DMS114 treated with DMSO at 0.1 percent for 48 hours (cell line): ENCODE measurements around the gene IVD.

Experiments
- DNase-seq: peaks from one replicate; lab custom pipeline; 2025; ENCODE audit not compliant: unreplicated experiment; lab: John Stamatoyannopoulos, UW

Gene IVD

GRCh38 chr15:40413036-40413435 lies 7.4 kb downstream of the IVD start:
- DNase-seq, result no peak

DNA sequence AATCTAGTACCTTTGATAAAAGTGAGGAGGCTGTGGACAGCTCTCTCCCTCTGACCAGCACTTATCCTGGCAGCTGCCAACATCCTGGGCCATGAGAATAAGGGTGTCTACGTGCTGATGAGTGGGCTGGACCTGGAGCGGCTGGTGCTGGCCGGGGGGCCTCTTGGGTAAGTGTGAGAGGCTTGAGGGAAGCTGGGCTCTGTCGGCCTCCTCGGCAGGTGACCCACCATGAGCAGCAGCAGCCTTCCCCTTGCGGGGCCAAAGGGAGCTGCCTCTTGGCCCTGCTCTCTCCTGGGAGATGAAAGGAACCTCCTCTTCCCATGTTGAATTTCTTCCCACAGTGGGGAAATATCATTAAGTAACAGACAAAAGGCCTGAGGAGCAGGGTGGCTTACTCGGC lies 9.2 kb downstream of the IVD start:
- no peak for DNase-seq

DNA sequence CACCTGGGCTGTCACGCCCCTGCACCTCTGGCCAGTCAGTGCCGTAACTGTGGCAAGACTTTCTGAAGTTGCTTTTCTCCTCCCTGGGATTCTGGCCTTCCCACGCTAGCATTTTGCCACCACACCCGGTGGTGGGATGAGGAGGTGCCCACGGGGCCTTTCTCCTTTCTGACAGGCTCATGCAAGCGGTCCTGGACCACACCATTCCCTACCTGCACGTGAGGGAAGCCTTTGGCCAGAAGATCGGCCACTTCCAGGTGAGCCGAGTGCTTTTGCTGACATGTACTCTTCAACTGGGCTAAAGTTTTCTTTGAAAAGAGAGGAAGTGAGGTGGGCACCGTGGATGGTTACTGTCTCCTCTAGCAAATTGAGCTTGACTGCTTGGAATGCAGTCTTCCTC lies 9.6 kb downstream of the IVD start:
- no peak for DNase-seq

- no peak for DNase-seq
Measured at GRCh38 chr15:40416056-40416455, 10.5 kb downstream of the IVD start.

DNA sequence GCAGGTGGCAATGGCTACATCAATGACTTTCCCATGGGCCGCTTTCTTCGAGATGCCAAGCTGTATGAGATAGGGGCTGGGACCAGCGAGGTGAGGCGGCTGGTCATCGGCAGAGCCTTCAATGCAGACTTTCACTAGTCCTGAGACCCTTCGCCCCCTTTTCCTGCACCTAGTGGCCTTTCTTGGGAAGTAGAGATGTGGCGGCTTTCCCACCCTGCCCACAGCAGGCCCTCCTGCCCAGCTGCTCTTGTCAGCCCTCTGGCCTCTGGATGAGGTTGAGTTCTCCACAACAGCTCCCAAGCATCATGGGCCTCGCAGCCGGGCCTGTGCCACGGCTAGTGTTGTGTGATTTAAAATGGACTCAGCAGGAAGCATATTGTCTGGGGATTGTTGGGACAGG lies 12.5 kb downstream of the IVD start:
- no peak for DNase-seq

DNA sequence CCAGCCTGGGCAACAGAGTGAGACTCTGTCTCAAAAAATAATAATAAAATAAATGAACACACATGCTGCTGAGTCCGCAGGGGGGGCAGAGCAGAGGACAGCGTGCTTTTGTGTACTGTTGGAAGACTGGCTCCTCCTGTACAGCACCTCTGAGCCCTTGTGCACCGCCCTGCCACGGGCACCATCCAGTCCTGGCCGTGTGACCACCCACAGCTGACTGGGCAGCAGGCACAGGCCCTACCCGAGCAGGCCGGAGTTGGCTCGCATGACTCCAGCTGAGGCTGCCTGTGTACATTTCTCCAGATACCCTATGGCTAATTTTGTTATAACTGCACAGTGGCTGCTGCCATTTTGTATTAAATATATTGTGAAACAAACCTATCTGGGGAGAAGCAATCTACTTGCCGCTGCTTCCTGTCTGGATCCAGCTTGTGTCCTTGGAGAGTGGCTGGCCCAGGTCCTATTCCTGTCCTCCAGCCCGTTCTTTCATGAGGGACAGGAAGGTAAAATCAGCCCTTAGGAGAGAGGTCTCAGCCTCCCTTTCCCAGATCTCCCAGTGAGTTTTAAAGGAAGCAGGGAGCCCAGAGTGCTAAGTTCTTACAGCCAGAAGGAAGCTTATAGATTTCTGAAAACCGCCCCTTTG lies 14.6 kb downstream of the IVD start:
- DNase-seq, result no peak

DNA sequence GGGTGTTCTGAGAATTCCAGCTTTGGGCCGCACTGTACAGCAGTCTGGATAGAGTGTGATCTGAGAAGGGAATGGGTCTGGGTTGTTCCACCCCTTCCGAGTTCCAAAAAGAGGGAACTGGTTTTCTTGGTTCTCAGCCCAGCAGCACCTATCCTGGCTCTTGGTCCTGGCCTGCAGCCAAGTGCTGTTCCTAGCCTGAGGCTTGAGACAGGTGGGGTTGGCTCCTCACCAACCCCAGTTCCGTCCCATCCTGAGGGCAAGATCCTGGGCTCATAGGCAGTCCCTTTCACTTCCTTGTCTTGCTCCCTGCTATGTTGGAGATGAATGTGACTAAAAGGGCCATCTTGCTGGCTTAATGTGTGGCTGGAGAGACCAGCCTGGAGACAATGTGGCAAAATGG lies 15.2 kb downstream of the IVD start:
- no peak for DNase-seq

DNA sequence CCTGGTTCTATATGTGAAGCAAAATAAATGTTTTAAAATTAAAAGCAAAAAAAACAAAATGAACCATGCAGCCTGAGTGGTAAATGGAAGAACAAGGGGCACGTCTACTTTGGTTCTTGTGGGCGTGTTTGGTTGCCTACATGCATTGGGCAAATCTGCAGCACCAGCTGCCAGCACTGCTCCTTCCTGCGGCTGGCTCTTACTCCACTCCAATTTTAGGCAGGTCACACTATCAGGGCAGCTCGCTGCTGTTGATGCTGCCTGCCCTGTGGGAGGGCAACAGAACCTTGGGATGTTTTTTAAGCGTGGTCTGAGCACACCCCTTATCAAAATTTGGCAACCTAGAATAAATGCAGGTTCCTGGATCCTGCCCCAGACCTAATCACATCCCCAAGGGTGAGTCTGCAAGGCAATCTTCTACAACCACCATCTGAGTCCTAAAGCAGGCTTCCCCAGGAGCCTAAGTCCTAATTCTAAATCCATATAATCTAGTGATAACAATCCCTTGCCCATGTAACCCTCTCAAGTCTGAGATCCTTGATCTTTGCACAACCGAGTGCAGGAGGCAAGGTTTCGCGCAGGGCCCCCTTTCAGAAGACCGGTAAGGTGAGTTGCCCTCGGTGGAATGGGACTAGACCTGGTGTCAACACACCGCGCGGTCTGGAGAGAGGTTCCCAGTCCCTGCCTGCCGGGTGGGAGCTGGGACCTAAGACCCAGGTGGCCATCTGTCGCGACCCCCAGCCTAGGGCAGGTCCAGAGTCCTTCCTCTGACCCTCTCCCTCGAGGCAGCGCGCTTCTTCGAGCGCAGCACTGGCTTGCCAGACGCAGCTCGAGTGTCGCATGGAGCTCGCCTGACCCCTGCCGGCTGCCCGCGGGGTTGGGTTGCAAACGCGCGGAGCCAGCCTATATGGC lies 15.9 kb downstream of the IVD start:
- peak; percentile 53 for DNase-seq

- DNase-seq, result no peak
Measured at GRCh38 chr15:40424483-40425115, 19.0 kb downstream of the IVD start.

- no peak for DNase-seq
Measured at GRCh38 chr15:40425681-40426080, 20.1 kb downstream of the IVD start.

- no peak for DNase-seq
Measured at GRCh38 chr15:40427188-40427587, 21.6 kb downstream of the IVD start.

- no peak for DNase-seq
Measured at GRCh38 chr15:40428185-40428584, 22.6 kb downstream of the IVD start.

- no peak for DNase-seq
Measured at GRCh38 chr15:40429068-40429710, 23.6 kb downstream of the IVD start.

GRCh38 chr15:40430271-40430805 lies 24.7 kb downstream of the IVD start:
- no peak for DNase-seq

DNA sequence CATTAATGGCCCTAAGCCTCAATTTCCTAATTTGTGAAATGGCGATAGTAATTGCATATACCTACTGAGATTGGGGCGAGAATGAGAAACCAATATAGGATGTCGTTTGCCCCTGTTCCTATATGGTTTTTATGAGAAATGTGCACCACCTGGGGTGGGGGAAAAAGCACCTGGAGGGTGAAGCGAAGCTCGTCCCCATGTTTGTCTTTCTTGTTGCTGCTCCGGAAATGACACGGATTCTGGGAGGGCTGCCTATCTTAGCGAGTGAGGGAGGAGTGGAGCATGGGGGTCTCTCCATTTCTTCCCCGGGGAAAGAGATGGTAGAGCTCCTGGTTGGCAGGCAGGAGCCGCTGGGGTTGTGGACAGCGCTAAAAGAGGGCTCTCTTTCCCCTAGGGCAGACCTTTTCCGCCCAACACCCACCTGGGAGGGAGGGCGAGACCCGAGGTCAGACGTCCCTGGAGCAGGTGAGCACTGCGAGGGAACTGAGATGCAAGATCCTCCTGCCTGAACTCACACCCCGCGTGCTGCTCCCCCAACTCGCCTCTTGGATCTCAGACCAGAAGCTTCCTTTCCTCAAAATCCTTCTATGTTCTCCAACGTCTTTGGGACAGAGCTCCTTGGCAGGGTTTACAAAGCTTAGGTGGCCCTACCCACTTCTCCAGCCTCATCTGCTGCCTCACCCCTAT lies 29.6 kb downstream of the IVD start:
- no peak for DNase-seq

GRCh38 chr15:40435710-40436089 lies 30.1 kb downstream of the IVD start:
- no peak for DNase-seq

GRCh38 chr15:40436116-40436891 lies 30.7 kb downstream of the IVD start:
- DNase-seq, result no peak

- DNase-seq, result no peak
Measured at GRCh38 chr15:40436892-40437751, 31.5 kb downstream of the IVD start.
